Immature natural killer cell (primary cell): ENCODE results near the gene SCARB1. TPM values are rescaled to one million over a fixed set of nuclear protein-coding genes. Genes with fewer than 3 reads are reported as not detected.

Source experiments
- DNase-seq, 3 donors: peaks; one replicate each; pipeline ENCODE4 v3.0.0; 2022; ENCODE audit warnings: mixed read lengths in 1 of 3
- H3K27ac Mint-ChIP-seq, 6 donors: one replicate each; pipeline ENCODE4 v1.8.0; 2020; ENCODE audit warnings: mixed read lengths in 6 of 6, mild to moderate bottlenecking in 5 of 6, inconsistent platforms in 4 of 6, moderate library complexity in 3 of 6
- H3K27me3 Mint-ChIP-seq, 3 donors: one replicate each; pipeline ENCODE4 v1.8.0; 2020 to 2021; ENCODE audit warnings: low read depth in 3 of 3, mild to moderate bottlenecking in 3 of 3, mixed read lengths in 3 of 3, moderate library complexity in 3 of 3, inconsistent platforms in 1 of 3
- H3K36me3 Mint-ChIP-seq, 3 donors: one replicate each; pipeline ENCODE4 v1.8.0; 2020; ENCODE audit warnings: mixed read lengths in 3 of 3, inconsistent platforms in 2 of 3, mild to moderate bottlenecking in 2 of 3
- H3K4me1 Mint-ChIP-seq, 2 donors: one replicate each; pipeline ENCODE4 v1.8.0; 2020; ENCODE audit warnings: inconsistent platforms in 2 of 2, mild to moderate bottlenecking in 2 of 2, mixed read lengths in 2 of 2, moderate library complexity in 1 of 2
- H3K4me3 Mint-ChIP-seq, 5 donors: one replicate each; pipeline ENCODE4 v1.8.0; 2020; ENCODE audit warnings: mild to moderate bottlenecking in 5 of 5, mixed read lengths in 5 of 5, inconsistent platforms in 3 of 5, moderate library complexity in 3 of 5
- H3K9me3 Mint-ChIP-seq, 6 donors: one replicate each; pipeline ENCODE4 v1.8.0; 2020; ENCODE audit warnings: mild to moderate bottlenecking in 6 of 6, mixed read lengths in 6 of 6, inconsistent platforms in 4 of 6, moderate library complexity in 3 of 6
- polyA plus RNA-seq, 3 donors: library from polyadenylated mRNA; unstranded; fragments of 300-500 nt; fragmentation: Illumina TruSeq; gene quantifications; one replicate each; pipeline ENCODE4 v1.2.3, GENCODE V29; 2021

The SCARB1 gene
- polyA plus RNA-seq, 3 donors from 2014 or later = 1.3 to 10.5 (median 2.4) TPM

DNA sequence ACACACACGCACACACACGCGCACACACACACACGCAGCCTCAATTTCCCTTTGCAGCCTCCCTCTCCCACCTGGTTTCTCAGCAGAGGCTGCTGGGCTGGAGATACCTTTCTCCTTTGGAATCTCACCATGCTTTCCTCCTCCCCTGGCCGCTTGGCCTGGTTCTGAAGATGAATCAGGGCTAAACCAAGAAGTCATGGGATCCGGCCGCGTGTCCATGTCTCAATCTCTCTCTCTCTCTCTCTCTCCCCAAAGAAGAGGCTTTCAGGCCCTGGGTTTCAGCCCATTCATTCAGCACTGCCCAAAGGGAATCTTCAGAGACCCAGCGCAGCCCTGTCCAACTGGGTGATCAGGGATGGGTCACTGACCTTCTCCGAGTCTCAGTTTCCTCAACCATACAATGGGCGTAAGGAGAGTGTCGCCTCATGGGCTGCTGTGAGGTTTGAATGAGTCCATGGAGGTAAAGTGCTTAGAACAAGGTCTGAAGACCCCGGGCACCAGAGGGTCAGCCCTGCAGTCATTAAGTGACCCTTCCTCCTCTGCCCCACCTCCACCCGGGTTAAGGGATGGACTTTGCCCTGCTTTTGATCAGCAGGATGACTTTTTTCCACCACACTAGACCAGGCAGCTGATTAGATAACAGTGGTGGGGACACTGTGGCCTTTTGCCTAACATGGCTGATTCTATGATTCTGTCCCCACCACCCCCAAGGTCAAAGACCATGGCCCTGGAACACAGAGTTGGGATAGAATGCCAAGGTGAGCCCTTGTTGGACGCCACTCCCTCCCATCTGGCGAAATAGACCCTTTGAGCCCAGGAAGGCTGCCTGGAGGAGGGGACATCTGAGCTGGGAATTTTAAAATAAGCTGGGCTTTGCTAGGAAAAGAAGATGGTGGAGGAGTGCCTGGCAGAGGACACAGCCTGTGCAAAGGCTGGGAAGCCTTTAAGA is 42.1 kb downstream of the SCARB1 start:
- H3K27me3 Mint-ChIP-seq = peaks cover 2 to 3% (median 2%) of the 10 kb centered on the region in 3 donors
- H3K36me3 Mint-ChIP-seq = no peaks in the 10 kb centered on the region
- H3K4me3 Mint-ChIP-seq = no peak overlapping the region
- H3K27ac Mint-ChIP-seq = no peak overlapping the region
- H3K4me1 Mint-ChIP-seq = no peaks in the 10 kb centered on the region
- H3K9me3 Mint-ChIP-seq = no peaks in the 10 kb centered on the region
- no peak for DNase-seq

DNA sequence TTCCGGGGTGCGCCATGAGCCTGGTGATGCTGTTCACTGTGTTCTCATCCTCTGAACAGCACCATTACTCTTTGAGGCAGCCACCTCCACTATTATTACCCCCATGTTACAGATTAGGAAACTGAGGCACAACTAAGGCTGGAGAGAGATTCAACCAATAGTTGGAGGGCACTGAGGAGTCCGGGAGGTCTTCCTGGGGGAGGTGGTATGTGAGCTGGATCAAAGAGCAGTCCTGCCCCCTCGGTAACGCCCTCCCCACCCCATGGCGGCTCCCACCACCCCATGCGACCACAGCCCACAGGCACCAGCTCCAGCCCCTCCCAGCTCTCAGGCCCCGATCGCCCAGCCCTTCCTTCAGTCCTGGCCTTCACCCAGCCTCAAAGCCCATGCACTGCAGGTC is 43.5 kb downstream of the SCARB1 start:
- DNase-seq = no peak
- H3K9me3 Mint-ChIP-seq = no peaks in the 10 kb centered on the region
- H3K27ac Mint-ChIP-seq = no peak overlapping the region
- peaks cover 2 to 3% (median 2%) of the 10 kb centered on the region in 3 donors for H3K27me3 Mint-ChIP-seq
- no peaks in the 10 kb centered on the region for H3K36me3 Mint-ChIP-seq
- no peak overlapping the region for H3K4me3 Mint-ChIP-seq
- H3K4me1 Mint-ChIP-seq = no peaks in the 10 kb centered on the region

GRCh38 chr12:124819525-124819924 is 44.1 kb downstream of the SCARB1 start:
- no peak for DNase-seq

GRCh38 chr12:124819080-124819479 is 44.6 kb downstream of the SCARB1 start:
- Mint-ChIP-seq H3K9me3 (no peaks in the 10 kb centered on the region), H3K27me3 (peaks cover 2 to 3% (median 2%) of the 10 kb centered on the region in 3 donors), H3K27ac (peak overlapping the region in 1 of 6 donors; percentile 61), H3K36me3 (no peaks in the 10 kb centered on the region), H3K4me1 (no peaks in the 10 kb centered on the region), H3K4me3 (no peak overlapping the region)
- no peak for DNase-seq

More at GRCh38 chr12:124819525-124819924, 44.1 kb downstream of the SCARB1 start:
- Mint-ChIP-seq H3K9me3 (no peaks in the 10 kb centered on the region), H3K4me1 (no peaks in the 10 kb centered on the region), H3K27ac (no peak overlapping the region), H3K4me3 (no peak overlapping the region), H3K36me3 (no peaks in the 10 kb centered on the region), H3K27me3 (peaks cover 2 to 3% (median 2%) of the 10 kb centered on the region in 3 donors)

GRCh38 chr12:124817076-124818000 is 46.3 kb downstream of the SCARB1 start:
- H3K4me3 Mint-ChIP-seq = no peak overlapping the region
- H3K36me3 Mint-ChIP-seq = no peaks in the 10 kb centered on the region
- H3K4me1 Mint-ChIP-seq = no peaks in the 10 kb centered on the region
- no peak for DNase-seq
- peaks cover 2 to 3% (median 2%) of the 10 kb centered on the region in 3 donors for H3K27me3 Mint-ChIP-seq
- no peaks in the 10 kb centered on the region for H3K9me3 Mint-ChIP-seq
- no peak overlapping the region for H3K27ac Mint-ChIP-seq

- H3K36me3 Mint-ChIP-seq = no peaks in the 10 kb centered on the region
- no peaks in the 10 kb centered on the region for H3K4me1 Mint-ChIP-seq
- H3K27me3 Mint-ChIP-seq = peaks cover 0 to 2% (median 2%) of the 10 kb centered on the region in 3 donors
- H3K4me3 Mint-ChIP-seq = no peak overlapping the region
- H3K27ac Mint-ChIP-seq = no peak overlapping the region
- H3K9me3 Mint-ChIP-seq = no peaks in the 10 kb centered on the region
- no peak for DNase-seq
These were observed 47.3 kb downstream of the SCARB1 start for GRCh38 chr12:124816295-124816854.

DNA sequence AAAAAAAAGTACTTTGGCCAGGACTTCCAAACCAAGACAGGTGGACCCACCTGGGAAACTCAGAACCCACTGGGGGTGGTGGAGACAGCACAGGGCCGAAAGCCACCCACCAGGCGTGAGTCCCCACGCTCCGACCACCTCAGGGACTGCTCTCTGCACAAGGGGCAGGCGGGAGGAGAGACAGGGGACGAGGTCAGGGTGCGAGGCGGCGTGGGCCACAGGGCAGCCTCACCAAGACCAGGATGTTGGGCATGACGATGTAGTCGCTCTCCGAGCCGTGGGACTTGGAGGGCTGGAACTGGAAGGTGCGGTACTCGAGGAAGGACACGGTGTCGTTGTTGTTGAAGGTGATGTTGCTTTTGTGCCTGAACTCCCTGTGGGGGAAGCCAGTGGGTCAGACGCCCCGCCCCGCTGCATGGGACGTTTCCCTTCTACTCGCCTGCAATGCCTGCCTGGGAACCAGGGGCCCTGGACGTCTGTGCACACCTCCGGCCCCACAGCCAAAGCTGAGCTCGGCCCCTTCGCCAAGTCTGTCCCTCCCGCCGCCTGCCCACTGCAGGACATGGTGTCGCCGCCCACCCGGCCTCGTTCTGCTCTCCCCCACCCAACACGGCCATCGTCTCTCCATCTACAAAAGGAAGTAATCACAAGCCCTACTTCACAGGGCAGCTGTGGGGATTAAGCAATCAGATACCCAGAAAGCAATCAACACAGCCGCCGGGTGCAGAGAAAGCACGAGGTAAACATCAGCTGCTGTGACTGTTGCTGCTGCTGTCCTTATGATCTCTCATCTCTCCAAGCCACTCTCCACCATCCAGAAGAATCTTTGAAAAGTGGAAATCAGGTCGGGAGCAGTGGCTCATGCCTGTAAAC is 48.7 kb downstream of the SCARB1 start:
- H3K9me3 Mint-ChIP-seq = no peaks in the 10 kb centered on the region
- H3K4me3 Mint-ChIP-seq = no peak overlapping the region
- no peaks in the 10 kb centered on the region for H3K4me1 Mint-ChIP-seq
- H3K36me3 Mint-ChIP-seq = no peaks in the 10 kb centered on the region
- DNase-seq = no peak
- peaks cover 0 to 4% (median 2%) of the 10 kb centered on the region in 3 donors for H3K27me3 Mint-ChIP-seq
- H3K27ac Mint-ChIP-seq = no peak overlapping the region

- no peaks in the 10 kb centered on the region for H3K36me3 Mint-ChIP-seq
- no peaks in the 10 kb centered on the region for H3K4me1 Mint-ChIP-seq
- H3K27ac Mint-ChIP-seq = no peak overlapping the region
- no peak overlapping the region for H3K4me3 Mint-ChIP-seq
- DNase-seq = no peak
- peaks cover 0 to 2% (median 2%) of the 10 kb centered on the region in 3 donors for H3K27me3 Mint-ChIP-seq
- no peaks in the 10 kb centered on the region for H3K9me3 Mint-ChIP-seq
These were observed 49.9 kb downstream of the SCARB1 start for GRCh38 chr12:124813782-124814181.

DNA sequence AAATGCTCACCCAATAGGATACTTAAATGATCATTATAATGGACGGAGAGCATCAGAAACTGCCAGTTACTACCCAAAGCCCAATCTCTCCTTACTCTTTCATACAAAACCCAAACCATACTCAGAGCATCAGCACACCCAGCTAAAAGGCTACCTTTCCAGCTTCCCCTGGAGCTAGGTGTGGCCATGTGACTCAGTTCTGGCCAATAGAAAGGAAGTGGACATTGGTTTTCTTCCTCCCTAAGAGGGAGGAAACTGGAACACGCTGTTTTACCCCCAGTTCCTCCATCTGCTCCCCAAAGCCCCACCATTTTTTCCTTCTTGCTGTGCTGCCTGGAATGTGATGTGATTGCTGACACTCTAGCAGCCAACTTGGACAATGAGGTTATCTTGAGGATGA is 50.7 kb downstream of the SCARB1 start:
- H3K27ac Mint-ChIP-seq = no peak overlapping the region
- H3K27me3 Mint-ChIP-seq = peaks cover 0 to 2% (median 2%) of the 10 kb centered on the region in 3 donors
- no peaks in the 10 kb centered on the region for H3K36me3 Mint-ChIP-seq
- H3K4me1 Mint-ChIP-seq = no peaks in the 10 kb centered on the region
- no peak for DNase-seq
- H3K9me3 Mint-ChIP-seq = no peaks in the 10 kb centered on the region
- H3K4me3 Mint-ChIP-seq = no peak overlapping the region

DNA sequence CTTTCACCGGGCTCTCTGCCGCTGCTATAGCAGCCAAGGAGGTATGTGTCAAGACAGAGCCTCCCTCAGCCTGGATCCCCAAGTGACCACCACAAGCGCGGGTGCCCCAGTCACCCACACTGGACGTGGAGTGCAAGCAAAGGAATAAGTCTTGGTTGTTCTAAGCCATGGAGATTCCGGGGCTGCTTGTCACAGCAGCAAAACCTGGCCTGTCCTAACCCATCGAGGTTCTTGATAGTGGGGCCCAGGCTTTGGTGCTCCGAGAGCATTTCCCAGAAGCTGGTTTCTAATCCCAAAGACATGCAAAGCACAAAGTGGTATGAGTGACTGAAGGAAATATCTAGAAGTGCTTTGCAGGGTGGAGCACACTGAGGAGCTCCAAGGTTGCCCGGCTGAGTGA is 51.3 kb downstream of the SCARB1 start:
- Mint-ChIP-seq H3K4me1 (no peaks in the 10 kb centered on the region), H3K4me3 (no peak overlapping the region), H3K9me3 (no peaks in the 10 kb centered on the region), H3K27me3 (peaks cover 0 to 2% (median under 1%) of the 10 kb centered on the region in 3 donors), H3K27ac (no peak overlapping the region), H3K36me3 (no peaks in the 10 kb centered on the region)
- DNase-seq = no peak

GRCh38 chr12:124811633-124812032 is 52.0 kb downstream of the SCARB1 start:
- Mint-ChIP-seq H3K27ac (no peak overlapping the region), H3K27me3 (peaks cover 0 to 2% (median 0%) of the 10 kb centered on the region in 3 donors), H3K4me3 (no peak overlapping the region), H3K4me1 (no peaks in the 10 kb centered on the region), H3K36me3 (no peaks in the 10 kb centered on the region), H3K9me3 (no peaks in the 10 kb centered on the region)
- no peak for DNase-seq

GRCh38 chr12:124809878-124810277 is 53.8 kb downstream of the SCARB1 start:
- H3K27ac Mint-ChIP-seq = no peak overlapping the region
- H3K27me3 Mint-ChIP-seq = peaks cover 0 to 2% (median 0%) of the 10 kb centered on the region in 3 donors
- DNase-seq = no peak

GRCh38 chr12:124809391-124809790 is 54.3 kb downstream of the SCARB1 start:
- H3K27me3 Mint-ChIP-seq = peaks cover 0 to 2% (median 0%) of the 10 kb centered on the region in 3 donors
- DNase-seq = no peak
- H3K36me3 Mint-ChIP-seq = no peaks in the 10 kb centered on the region
- no peak overlapping the region for H3K4me3 Mint-ChIP-seq
- H3K4me1 Mint-ChIP-seq = no peaks in the 10 kb centered on the region
- H3K9me3 Mint-ChIP-seq = no peaks in the 10 kb centered on the region
- no peak overlapping the region for H3K27ac Mint-ChIP-seq

More at GRCh38 chr12:124809878-124810277, 53.8 kb downstream of the SCARB1 start:
- Mint-ChIP-seq H3K36me3 (no peaks in the 10 kb centered on the region), H3K9me3 (no peaks in the 10 kb centered on the region), H3K4me3 (no peak overlapping the region), H3K4me1 (no peaks in the 10 kb centered on the region)
